B cell (primary cell): ENCODE data around the gene NKAIN2.
"Not testable (repeated sequence)": the region's sequence is repeated elsewhere in the genome, so short reads cannot be mapped to it uniquely, and the experiment has no call there.

Experiments
- CTCF ChIP-seq: fragments of 200-600 bp; IDR thresholded peaks from one replicate; pipeline ENCODE4 v1.8.0; 2022; ENCODE audit warnings: antibody characterized with exemption, mild to moderate bottlenecking
- EZH2 ChIP-seq: IDR thresholded peaks from 2 replicates; pipeline ENCODE4 v1.6.1; 2012; ENCODE audit warnings: borderline replicate concordance, low read depth, mild to moderate bottlenecking, moderate library complexity, low read length; ENCODE audit not compliant: insufficient read depth, poor library complexity, severe bottlenecking

GRCh38 chr6:123923379-123923778 lies 119.7 kb downstream of the NKAIN2 start:
- TF ChIP-seq CTCF, EZH2: not testable (repeated sequence)
